Right lobe of liver (tissue), 6 donors: Measurements from ENCODE around the gene PCDHGB2. TPM values are rescaled to one million over a fixed set of nuclear protein-coding genes. Genes with fewer than 3 reads are reported as not detected.
A peak's percentile ranks its signal among the peaks of the same experiment; 100 is the strongest.
"Not testable (repeated sequence)": the region's sequence is repeated elsewhere in the genome, so short reads cannot be mapped to it uniquely, and the experiment has no call there.

ENCODE experiments used
- ATAC-seq, 4 donors: fragments of 200-7000 bp; cut with Tn5 transposase; one replicate each; pipeline ENCODE4 v1.9.1; 2020; ENCODE audit warnings: mild to moderate bottlenecking in 4 of 4, moderate library complexity in 4 of 4
- DNase-seq, 3 donors: peaks; one replicate each; pipeline ENCODE4 v3.0.0-alpha.2; 2020
- H3K27ac ChIP-seq, 3 donors: fragments of 200-600 bp; one replicate each; pipeline ENCODE4 v1.8.0; 2022
- H3K27me3 ChIP-seq, 2 donors: fragments of 200-600 bp; one replicate each; pipeline ENCODE4 v1.8.0; 2022
- H3K36me3 ChIP-seq, 4 donors: fragments of 200-600 bp; sonication (generic) in 1 of 4; one replicate each; pipeline versions ENCODE4 v1.5.1 to v1.8.0; 2017 to 2022; ENCODE audit warnings: control low read depth in 1 of 4
- H3K4me1 ChIP-seq, 4 donors: fragments of 200-600 bp; sonication (generic) in 1 of 4; one replicate each; pipeline versions ENCODE4 v1.5.1 to v1.8.0; 2017 to 2022; ENCODE audit warnings: control low read depth in 1 of 4
- H3K4me3 ChIP-seq, 3 donors: fragments of 200-600 bp; one replicate each; pipeline ENCODE4 v1.8.0; 2022
- H3K9me3 ChIP-seq, 4 donors: fragments of 200-600 bp; sonication (generic) in 1 of 4; one replicate each; pipeline versions ENCODE4 v1.5.1 to v1.8.0; 2017 to 2022; ENCODE audit warnings: control low read depth in 1 of 4
- POLR2A ChIP-seq: fragments of 450-650 bp; IDR thresholded peaks from one replicate; pipeline ENCODE4 v1.6.1; 2017; ENCODE audit warnings: antibody characterized with exemption, mild to moderate bottlenecking
- WGBS: methylation state at CpG from one replicate; pipeline ENCODE4 v1.1.6; 2018; ENCODE audit warnings: low coverage, low lambda C conversion rate; ENCODE audit not compliant: insufficient coverage; ENCODE audit errors: missing lambda C conversion rate; 5-methylcytosine and 5-hydroxymethylcytosine counted together
- intact Hi-C, 2 donors: fragments of 100-400 bp; cut with DNase I; formaldehyde crosslinking; loops; one replicate each; pipeline versions ENCODE4 v1.11.2 to v1.14.1; 2022
- total RNA-seq, 6 experiments: library from RNA; depleted of rRNA in 2 of 6; stranded (reverse); fragments of >200 nt in 2 of 6; fragmentation: NEBNext Ultra II Directional in 3 of 6; extraction: Animal tissue kit (Norgen Biotek cat#: 25700) in 3 of 6; gene quantifications; one replicate each; pipeline versions ENCODE4 v1.1.0 to v1.2.4, GENCODE V29; 2016 to 2023
- TF ChIP-seq, protein P1 (sequence below), 4 donors: fragments of 200-600 bp in 3 of 4; fragments of 450-650 bp in 1 of 4; IDR thresholded peaks; one replicate each; pipeline versions ENCODE4 v1.5.1 to v1.8.0; 2016 to 2022; ENCODE audit warnings: antibody characterized with exemption in 4 of 4, mild to moderate bottlenecking in 2 of 4
- donor health status: DM: no; HTN: yes; CAD: no.
- donor health status: DM: no; HTN: no; CAD: no.
- donor health status: DM: no; HTN: no; CAD: no.
- donor health status: DM: no; HTN: yes; CAD: no.
- donor health status: DM: no; HTN: yes; CAD: no.

Gene PCDHGB2
- total RNA-seq, 6 experiments from 2014 or later, result 0.51 to 2.8 (median 1.4) TPM

DNA sequence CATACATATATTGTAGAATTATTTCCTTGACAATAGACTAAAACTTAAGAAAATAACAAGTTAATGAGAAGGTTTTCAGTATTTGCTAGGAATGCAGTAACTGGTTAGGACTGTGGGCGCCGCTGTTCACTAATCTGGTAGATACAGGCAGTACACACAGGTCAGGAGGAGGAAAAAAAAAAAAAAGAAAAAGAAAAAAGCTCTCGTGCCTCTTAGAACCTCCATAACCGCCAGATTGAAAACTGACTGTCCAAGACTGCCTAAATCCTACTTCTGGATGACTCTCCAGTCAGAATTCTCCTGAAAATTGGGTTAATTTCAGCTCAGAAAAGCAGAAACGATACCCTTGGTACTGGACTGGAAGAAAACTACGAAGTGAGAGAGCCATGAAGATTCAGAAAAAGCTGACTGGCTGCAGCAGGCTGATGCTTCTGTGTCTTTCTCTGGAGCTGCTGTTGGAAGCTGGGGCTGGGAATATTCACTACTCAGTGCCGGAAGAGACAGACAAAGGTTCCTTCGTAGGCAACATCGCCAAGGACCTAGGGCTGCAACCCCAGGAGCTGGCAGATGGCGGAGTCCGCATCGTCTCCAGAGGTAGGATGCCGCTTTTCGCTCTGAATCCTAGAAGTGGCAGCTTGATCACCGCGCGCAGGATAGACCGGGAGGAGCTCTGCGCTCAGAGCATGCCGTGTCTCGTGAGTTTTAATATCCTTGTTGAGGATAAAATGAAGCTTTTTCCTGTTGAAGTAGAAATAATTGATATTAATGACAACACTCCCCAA, 29.3 kb upstream of the PCDHGB2 start, which contains the start of gene PCDHGA1:
Gene PCDHGA1, plus strand, starts transcription at position 216 of the 782 bp plus-strand sequence.
- peak in 1 of 3 donors; percentile 26 for DNase-seq
- Histone ChIP-seq H3K27me3 (no peaks in the 10 kb centered on the region), H3K27ac (no peak within 1 kb of the TSS), H3K4me3 (no peak within 1 kb of the TSS), H3K9me3 (peaks cover 0 to 6% (median 5%) of the 10 kb centered on the region in 4 donors), H3K36me3 (no peaks in the 10 kb centered on the region), H3K4me1 (no peaks in the 10 kb centered on the region)
- intact Hi-C loops, result no loop called here
- WGBS, result 20% methylated on average over 14 of the region's 21 CpGs
- ATAC-seq, result no peak
- no peak for TF ChIP-seq POLR2A
- TF ChIP-seq, protein P1, sequence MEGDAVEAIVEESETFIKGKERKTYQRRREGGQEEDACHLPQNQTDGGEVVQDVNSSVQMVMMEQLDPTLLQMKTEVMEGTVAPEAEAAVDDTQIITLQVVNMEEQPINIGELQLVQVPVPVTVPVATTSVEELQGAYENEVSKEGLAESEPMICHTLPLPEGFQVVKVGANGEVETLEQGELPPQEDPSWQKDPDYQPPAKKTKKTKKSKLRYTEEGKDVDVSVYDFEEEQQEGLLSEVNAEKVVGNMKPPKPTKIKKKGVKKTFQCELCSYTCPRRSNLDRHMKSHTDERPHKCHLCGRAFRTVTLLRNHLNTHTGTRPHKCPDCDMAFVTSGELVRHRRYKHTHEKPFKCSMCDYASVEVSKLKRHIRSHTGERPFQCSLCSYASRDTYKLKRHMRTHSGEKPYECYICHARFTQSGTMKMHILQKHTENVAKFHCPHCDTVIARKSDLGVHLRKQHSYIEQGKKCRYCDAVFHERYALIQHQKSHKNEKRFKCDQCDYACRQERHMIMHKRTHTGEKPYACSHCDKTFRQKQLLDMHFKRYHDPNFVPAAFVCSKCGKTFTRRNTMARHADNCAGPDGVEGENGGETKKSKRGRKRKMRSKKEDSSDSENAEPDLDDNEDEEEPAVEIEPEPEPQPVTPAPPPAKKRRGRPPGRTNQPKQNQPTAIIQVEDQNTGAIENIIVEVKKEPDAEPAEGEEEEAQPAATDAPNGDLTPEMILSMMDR (IDR thresholded peaks at IDR 0.05), result no peak

DNA sequence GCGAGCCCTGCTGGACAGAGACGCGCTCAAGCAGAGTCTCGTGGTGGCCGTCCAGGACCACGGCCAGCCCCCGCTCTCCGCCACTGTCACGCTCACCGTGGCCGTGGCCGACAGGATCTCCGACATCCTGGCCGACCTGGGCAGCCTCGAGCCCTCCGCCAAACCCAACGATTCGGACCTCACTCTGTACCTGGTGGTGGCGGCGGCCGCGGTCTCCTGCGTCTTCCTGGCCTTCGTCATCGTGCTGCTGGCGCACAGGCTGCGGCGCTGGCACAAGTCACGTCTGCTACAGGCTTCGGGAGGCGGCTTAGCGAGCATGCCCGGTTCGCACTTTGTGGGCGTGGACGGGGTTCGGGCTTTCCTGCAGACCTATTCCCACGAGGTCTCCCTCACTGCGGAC, 27.2 kb upstream of the PCDHGB2 start:
- H3K9me3 ChIP-seq, result peaks cover 0 to 13% (median 3%) of the 10 kb centered on the region in 4 donors

DNA sequence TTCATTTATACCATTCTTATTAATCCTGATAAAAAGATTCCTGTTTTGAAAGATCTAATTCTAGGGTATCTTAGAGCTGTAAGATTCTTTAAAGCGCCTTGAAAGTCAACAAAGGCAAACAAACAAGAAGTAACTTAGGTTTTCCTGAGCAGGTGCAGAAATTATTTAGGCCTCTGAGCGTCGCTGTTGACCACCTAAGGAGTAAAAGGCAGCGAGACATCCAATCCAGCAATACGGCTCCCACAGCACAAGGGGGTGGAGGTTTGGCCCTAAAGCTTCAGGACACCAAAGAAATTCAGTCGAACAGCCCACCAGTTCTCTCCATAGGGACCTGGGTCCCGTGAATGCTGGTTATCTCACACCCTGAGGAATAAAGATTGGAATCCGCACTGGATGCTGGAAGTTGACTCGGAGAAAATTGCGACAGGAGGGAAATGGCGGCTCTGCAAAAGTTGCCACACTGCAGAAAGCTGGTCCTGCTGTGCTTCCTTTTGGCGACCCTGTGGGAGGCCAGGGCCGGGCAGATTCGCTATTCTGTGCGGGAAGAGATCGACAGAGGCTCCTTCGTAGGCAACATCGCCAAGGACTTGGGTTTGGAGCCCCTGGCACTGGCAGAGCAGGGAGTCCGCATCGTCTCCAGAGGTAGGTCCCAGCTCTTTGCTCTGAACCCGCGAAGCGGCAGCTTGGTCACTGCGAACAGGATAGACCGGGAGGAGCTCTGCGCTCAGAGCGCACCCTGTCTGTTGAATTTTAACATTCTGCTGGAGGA, 21.1 kb upstream of the PCDHGB2 start, which contains the start of gene PCDHGA2:
Gene PCDHGA2, plus strand, starts transcription at position 223 of the 769 bp plus-strand sequence.
- no peaks in the 10 kb centered on the region for H3K36me3 ChIP-seq
- H3K27me3 ChIP-seq, result no peaks in the 10 kb centered on the region
- TF ChIP-seq, protein P1 (IDR thresholded peaks at IDR 0.05), result peak in 2 of 4 donors; percentile 23 to 24
- TF ChIP-seq POLR2A, result no peak
- no peak for DNase-seq
- peak in 2 of 4 donors; percentile 34 to 40 for ATAC-seq
- H3K9me3 ChIP-seq, result peaks cover 0 to 7% (median 2%) of the 10 kb centered on the region in 4 donors
- intact Hi-C loops, result no loop called here
- no peak within 1 kb of the TSS for H3K27ac ChIP-seq
- no peaks in the 10 kb centered on the region for H3K4me1 ChIP-seq
- H3K4me3 ChIP-seq, result peak within 1 kb of the TSS in 1 of 3 donors; percentile 7
- WGBS, result 19% methylated on average over 22 of the region's 27 CpGs

More for the DNA sequence above, 27.2 kb upstream of the PCDHGB2 start:
- H3K4me1 ChIP-seq, DNase-seq, H3K27me3 ChIP-seq, intact Hi-C loops, ATAC-seq, H3K27ac ChIP-seq, H3K4me3 ChIP-seq, H3K36me3 ChIP-seq: not testable (repeated sequence)
- WGBS, result 23% methylated on average over 10 of the region's 39 CpGs

DNA sequence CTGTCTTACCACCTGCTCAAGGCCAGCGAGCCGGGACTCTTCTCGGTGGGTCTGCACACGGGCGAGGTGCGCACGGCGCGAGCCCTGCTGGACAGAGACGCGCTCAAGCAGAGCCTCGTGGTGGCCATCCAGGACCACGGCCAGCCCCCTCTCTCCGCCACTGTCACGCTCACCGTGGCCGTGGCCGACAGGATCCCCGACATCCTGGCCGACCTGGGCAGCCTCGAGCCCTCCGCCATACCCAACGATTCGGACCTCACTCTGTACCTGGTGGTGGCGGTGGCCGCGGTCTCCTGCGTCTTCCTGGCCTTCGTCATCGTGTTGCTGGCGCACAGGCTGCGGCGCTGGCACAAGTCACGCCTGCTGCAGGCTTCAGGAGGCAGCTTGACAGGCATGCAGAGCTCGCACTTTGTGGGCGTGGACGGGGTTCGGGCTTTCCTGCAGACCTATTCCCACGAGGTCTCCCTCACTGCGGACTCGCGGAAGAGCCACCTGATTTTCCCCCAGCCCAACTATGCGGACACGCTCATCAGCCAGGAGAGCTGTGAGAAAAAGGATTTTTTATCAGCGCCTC, 18.9 kb upstream of the PCDHGB2 start:
- H3K27ac ChIP-seq, ATAC-seq, intact Hi-C loops, DNase-seq, H3K36me3 ChIP-seq, H3K4me3 ChIP-seq, H3K9me3 ChIP-seq, H3K4me1 ChIP-seq, H3K27me3 ChIP-seq: not testable (repeated sequence)
- 51% methylated on average over 5 of the region's 45 CpGs for WGBS

DNA sequence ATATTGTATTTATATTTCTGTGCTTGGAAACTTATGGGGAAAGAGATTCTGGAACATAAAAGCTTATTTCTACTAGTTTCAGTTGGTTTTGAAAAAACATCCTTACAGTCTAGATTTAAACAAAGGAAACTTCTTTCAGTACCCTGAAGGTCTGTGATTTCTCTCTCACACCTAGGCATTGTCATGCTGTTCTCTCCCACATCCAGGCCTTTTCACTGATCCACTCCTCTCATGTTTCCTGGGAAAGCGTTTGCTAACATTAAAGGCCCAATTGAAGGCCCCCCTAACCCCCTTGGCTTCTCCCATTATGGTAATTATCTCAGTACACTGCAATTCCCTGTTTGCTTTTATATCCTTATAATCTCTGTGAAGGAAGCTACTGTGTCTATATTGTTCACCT, 17.0 kb upstream of the PCDHGB2 start:
- Histone ChIP-seq H3K27ac (no peak overlapping the region), H3K27me3 (no peaks in the 10 kb centered on the region), H3K4me3 (no peak overlapping the region), H3K36me3 (no peaks in the 10 kb centered on the region), H3K9me3 (peaks cover 0 to 4% (median 0%) of the 10 kb centered on the region in 4 donors), H3K4me1 (no peaks in the 10 kb centered on the region)
- ATAC-seq (no peak), DNase-seq (no peak)
- intact Hi-C loops, result no loop called here
- 31% methylated on average over 1 of the region's 1 CpG for WGBS
- TF ChIP-seq, protein P1 (IDR thresholded peaks at IDR 0.05), result no peak
- no peak for TF ChIP-seq POLR2A
